Measurements from ENCODE around the gene LIG1.

DNA sequence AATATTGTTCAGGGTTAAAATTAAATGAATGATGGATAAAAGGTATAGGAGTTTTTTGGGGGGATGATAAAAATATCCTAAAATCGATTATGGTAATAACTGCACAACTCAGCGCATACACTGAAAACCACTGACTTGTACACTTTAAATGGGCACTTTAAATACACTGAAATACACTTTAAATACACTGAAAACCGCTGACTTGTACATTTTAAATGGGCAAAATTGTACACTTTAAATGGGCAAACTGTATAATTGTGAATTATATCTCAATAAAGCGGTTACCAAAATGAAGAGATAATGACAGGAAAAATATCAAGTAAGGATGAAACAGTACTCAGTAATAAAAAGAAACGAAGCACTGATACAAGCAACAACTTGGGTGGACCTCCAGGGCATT, 1.5 kb downstream of the LIG1 start:
- TF ChIP-seq, protein P1, sequence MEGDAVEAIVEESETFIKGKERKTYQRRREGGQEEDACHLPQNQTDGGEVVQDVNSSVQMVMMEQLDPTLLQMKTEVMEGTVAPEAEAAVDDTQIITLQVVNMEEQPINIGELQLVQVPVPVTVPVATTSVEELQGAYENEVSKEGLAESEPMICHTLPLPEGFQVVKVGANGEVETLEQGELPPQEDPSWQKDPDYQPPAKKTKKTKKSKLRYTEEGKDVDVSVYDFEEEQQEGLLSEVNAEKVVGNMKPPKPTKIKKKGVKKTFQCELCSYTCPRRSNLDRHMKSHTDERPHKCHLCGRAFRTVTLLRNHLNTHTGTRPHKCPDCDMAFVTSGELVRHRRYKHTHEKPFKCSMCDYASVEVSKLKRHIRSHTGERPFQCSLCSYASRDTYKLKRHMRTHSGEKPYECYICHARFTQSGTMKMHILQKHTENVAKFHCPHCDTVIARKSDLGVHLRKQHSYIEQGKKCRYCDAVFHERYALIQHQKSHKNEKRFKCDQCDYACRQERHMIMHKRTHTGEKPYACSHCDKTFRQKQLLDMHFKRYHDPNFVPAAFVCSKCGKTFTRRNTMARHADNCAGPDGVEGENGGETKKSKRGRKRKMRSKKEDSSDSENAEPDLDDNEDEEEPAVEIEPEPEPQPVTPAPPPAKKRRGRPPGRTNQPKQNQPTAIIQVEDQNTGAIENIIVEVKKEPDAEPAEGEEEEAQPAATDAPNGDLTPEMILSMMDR (IDR thresholded peaks at IDR 0.05): no peak
- TF ChIP-seq POLR2A (IDR thresholded peaks at IDR 0.05): no peak
